NCI-H2227 treated with DMSO at 0.1 percent for 48 hours (cell line): ENCODE results near the gene PDE10A.
"Not testable (repeated sequence)": the region's sequence is repeated elsewhere in the genome, so short reads cannot be mapped to it uniquely, and the experiment has no call there.

ENCODE experiments used
- DNase-seq: peaks from one replicate; lab custom pipeline; 2025; lab: John Stamatoyannopoulos, UW

Gene PDE10A

GRCh38 chr6:165469483-165469882, 193.6 kb downstream of the PDE10A start:
- no peak for DNase-seq

GRCh38 chr6:165468340-165469235, 194.5 kb downstream of the PDE10A start:
- no peak for DNase-seq

GRCh38 chr6:165463499-165463898, 199.5 kb downstream of the PDE10A start:
- DNase-seq, result not testable (repeated sequence)

- not testable (repeated sequence) for DNase-seq
Observed at GRCh38 chr6:165459605-165460301, 203.3 kb downstream of the PDE10A start.

GRCh38 chr6:165458134-165458533, 204.9 kb downstream of the PDE10A start:
- no peak for DNase-seq

- DNase-seq, result no peak
Observed at GRCh38 chr6:165456286-165456685, 206.8 kb downstream of the PDE10A start.

- no peak for DNase-seq
Observed at GRCh38 chr6:165455488-165455887, 207.6 kb downstream of the PDE10A start.

- no peak for DNase-seq
Observed at GRCh38 chr6:165453395-165453794, 209.6 kb downstream of the PDE10A start.

- no peak for DNase-seq
Observed at GRCh38 chr6:165451838-165452237, 211.2 kb downstream of the PDE10A start.

GRCh38 chr6:165448210-165448609, 214.8 kb downstream of the PDE10A start:
- DNase-seq, result no peak

GRCh38 chr6:165447141-165447540, 215.9 kb downstream of the PDE10A start:
- no peak for DNase-seq

- DNase-seq, result no peak
Observed at GRCh38 chr6:165446331-165446730, 216.7 kb downstream of the PDE10A start.

GRCh38 chr6:165443462-165443861, 219.6 kb downstream of the PDE10A start:
- DNase-seq, result no peak

- no peak for DNase-seq
Observed at GRCh38 chr6:165441181-165441580, 221.9 kb downstream of the PDE10A start.

GRCh38 chr6:165439928-165440554, 223.0 kb downstream of the PDE10A start:
- DNase-seq, result no peak

- no peak for DNase-seq
Observed at GRCh38 chr6:165426892-165427291, 236.1 kb downstream of the PDE10A start.

GRCh38 chr6:165422192-165422591, 240.8 kb downstream of the PDE10A start:
- DNase-seq, result no peak

GRCh38 chr6:165417278-165417865, 245.7 kb downstream of the PDE10A start:
- no peak for DNase-seq

GRCh38 chr6:165404697-165405096, 258.3 kb downstream of the PDE10A start:
- DNase-seq, result no peak

- DNase-seq, result no peak
Observed at GRCh38 chr6:165404296-165404695, 258.7 kb downstream of the PDE10A start.

- DNase-seq, result no peak
Observed at GRCh38 chr6:165403006-165403595, 259.9 kb downstream of the PDE10A start.

- no peak for DNase-seq
Observed at GRCh38 chr6:165401092-165401491, 261.9 kb downstream of the PDE10A start.
